Measurements from ENCODE around the gene BCAS3. TPM values are rescaled to one million over a fixed set of nuclear protein-coding genes. Genes with fewer than 3 reads are reported as not detected.

BCAS3 gene
- total RNA-seq, 1 donor from 2014 or later, result 14.5 TPM

DNA sequence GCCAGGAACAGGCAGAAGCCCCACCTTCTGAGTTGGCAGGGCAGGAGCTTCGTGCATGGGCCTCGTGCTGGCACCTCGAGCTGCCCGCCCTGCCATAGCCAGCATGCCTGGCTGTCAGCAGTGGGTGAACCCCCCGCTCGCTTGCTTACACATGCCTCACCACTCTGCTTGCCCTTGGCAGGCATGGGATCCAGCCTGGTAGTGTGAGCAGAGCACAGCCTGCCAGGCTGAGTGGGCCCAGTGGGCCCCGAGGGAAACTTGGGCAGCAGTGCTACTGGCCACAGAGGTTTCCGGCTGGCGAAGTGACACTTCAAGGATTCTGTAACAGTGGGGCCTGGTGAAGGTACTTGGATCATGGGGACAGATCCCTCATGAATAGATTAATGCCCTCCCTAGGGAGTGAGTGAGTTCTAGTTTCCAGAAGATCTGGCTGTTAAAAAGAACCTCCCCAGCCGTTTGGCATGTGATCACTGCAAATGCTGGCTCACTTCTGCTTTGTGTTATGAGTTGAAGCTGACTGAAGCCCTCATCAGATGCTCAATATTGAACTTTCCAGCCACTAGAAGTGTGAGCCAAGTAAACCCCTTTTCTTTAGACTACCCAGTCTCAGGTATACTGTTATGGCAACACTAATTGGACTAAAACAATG lies 114.7 kb downstream of the BCAS3 start:
- Histone ChIP-seq H3K4me3 (ENCODE audit: insufficient read depth, low read depth, low read length) (no peak overlapping the region), H3K4me1 (ENCODE audit: insufficient read depth, low read length) (no peaks in the 10 kb centered on the region), H4K20me1 (ENCODE audit: insufficient read depth, low read length) (no peaks in the 10 kb centered on the region), H3K4me2 (ENCODE audit: low read length) (no peak overlapping the region), H3K27me3 (ENCODE audit: insufficient read depth, low read length) (no peaks in the 10 kb centered on the region), H3K36me3 (ENCODE audit: insufficient read depth, low read length) (no peaks in the 10 kb centered on the region), H3K9ac (ENCODE audit: low read length) (no peak overlapping the region), H3K27ac (ENCODE audit: low read depth, low read length) (no peak overlapping the region), H3K9me3 (ENCODE audit: insufficient read depth, low read depth, low read length) (no peaks in the 10 kb centered on the region), H3K79me2 (ENCODE audit: insufficient read depth, low read length) (no peaks in the 10 kb centered on the region), H2AFZ (ENCODE audit: low read depth, low read length) (no peak overlapping the region)
- H3K36me3 Mint-ChIP-seq (ENCODE audit: low read depth, unreplicated experiment), result no peaks in the 10 kb centered on the region
- no peaks in the 10 kb centered on the region for H3K27me3 Mint-ChIP-seq (ENCODE audit: low read depth, unreplicated experiment)
- H3K27ac Mint-ChIP-seq (ENCODE audit: unreplicated experiment), result no peak overlapping the region
- no peaks in the 10 kb centered on the region for H3K4me1 Mint-ChIP-seq (ENCODE audit: low read depth, unreplicated experiment)
- DNase-seq (ENCODE audit: low read depth) (no peak), FAIRE-seq (no peak)
- no peak overlapping the region for H3K4me3 Mint-ChIP-seq (ENCODE audit: unreplicated experiment)
- TF ChIP-seq CTCF (IDR thresholded peaks at IDR 0.05; ENCODE audit: insufficient read depth, low read depth, low read length) (no peak), EZH2 (IDR thresholded peaks at IDR 0.05; ENCODE audit: insufficient read depth, low read length) (no peak)
- no peaks in the 10 kb centered on the region for H3K9me3 Mint-ChIP-seq (ENCODE audit: unreplicated experiment)

- Histone ChIP-seq H4K20me1 (ENCODE audit: insufficient read depth, low read length) (no peaks in the 10 kb centered on the region), H3K4me3 (ENCODE audit: insufficient read depth, low read depth, low read length) (no peak overlapping the region), H3K9me3 (ENCODE audit: insufficient read depth, low read depth, low read length) (no peaks in the 10 kb centered on the region), H3K4me2 (ENCODE audit: low read length) (no peak overlapping the region), H3K9ac (ENCODE audit: low read length) (no peak overlapping the region), H2AFZ (ENCODE audit: low read depth, low read length) (no peak overlapping the region), H3K36me3 (ENCODE audit: insufficient read depth, low read length) (no peaks in the 10 kb centered on the region), H3K4me1 (ENCODE audit: insufficient read depth, low read length) (no peaks in the 10 kb centered on the region), H3K79me2 (ENCODE audit: insufficient read depth, low read length) (no peaks in the 10 kb centered on the region), H3K27ac (ENCODE audit: low read depth, low read length) (no peak overlapping the region), H3K27me3 (ENCODE audit: insufficient read depth, low read length) (no peaks in the 10 kb centered on the region)
- FAIRE-seq, result no peak
- H3K4me1 Mint-ChIP-seq (ENCODE audit: low read depth, unreplicated experiment), result peaks cover 5% of the 10 kb centered on the region
- H3K9me3 Mint-ChIP-seq (ENCODE audit: unreplicated experiment), result no peaks in the 10 kb centered on the region
- H3K4me3 Mint-ChIP-seq (ENCODE audit: unreplicated experiment), result no peak overlapping the region
- no peak for DNase-seq (ENCODE audit: low read depth)
- TF ChIP-seq CTCF (IDR thresholded peaks at IDR 0.05; ENCODE audit: insufficient read depth, low read depth, low read length) (no peak), EZH2 (IDR thresholded peaks at IDR 0.05; ENCODE audit: insufficient read depth, low read length) (no peak)
- H3K27me3 Mint-ChIP-seq (ENCODE audit: low read depth, unreplicated experiment), result no peaks in the 10 kb centered on the region
- H3K27ac Mint-ChIP-seq (ENCODE audit: unreplicated experiment), result no peak overlapping the region
- H3K36me3 Mint-ChIP-seq (ENCODE audit: low read depth, unreplicated experiment), result no peaks in the 10 kb centered on the region
These were observed 120.9 kb downstream of the BCAS3 start for GRCh38 chr17:60798576-60798975.

DNA sequence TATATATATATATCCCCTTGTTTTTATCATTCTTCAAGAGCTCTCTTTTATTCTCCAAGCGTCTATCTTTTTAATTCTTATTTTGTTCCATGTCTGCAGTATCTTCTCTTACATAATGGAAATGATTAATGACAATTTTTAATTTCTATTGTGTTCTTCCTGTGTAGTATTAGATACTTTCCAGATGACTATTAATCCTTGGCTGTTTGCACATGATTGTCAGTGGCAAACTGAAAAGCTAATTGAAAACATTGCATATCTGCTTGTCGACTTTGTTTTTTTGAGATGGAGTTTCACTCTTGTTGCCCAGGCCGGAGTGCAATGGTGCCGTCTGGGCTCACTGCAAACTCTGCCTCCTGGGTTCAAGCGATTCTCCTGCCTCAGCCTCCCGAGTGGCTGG lies 124.7 kb downstream of the BCAS3 start:
- no peak for TF ChIP-seq EZH2 (IDR thresholded peaks at IDR 0.05; ENCODE audit: insufficient read depth, low read length)
- Histone ChIP-seq H2AFZ (ENCODE audit: low read depth, low read length) (no peak overlapping the region), H3K36me3 (ENCODE audit: insufficient read depth, low read length) (no peaks in the 10 kb centered on the region), H3K4me3 (ENCODE audit: insufficient read depth, low read depth, low read length) (no peak overlapping the region), H3K79me2 (ENCODE audit: insufficient read depth, low read length) (no peaks in the 10 kb centered on the region), H3K4me1 (ENCODE audit: insufficient read depth, low read length) (no peaks in the 10 kb centered on the region), H3K9me3 (ENCODE audit: insufficient read depth, low read depth, low read length) (no peaks in the 10 kb centered on the region), H3K27ac (ENCODE audit: low read depth, low read length) (no peak overlapping the region), H3K27me3 (ENCODE audit: insufficient read depth, low read length) (no peaks in the 10 kb centered on the region), H3K4me2 (ENCODE audit: low read length) (no peak overlapping the region), H4K20me1 (ENCODE audit: insufficient read depth, low read length) (no peaks in the 10 kb centered on the region), H3K9ac (ENCODE audit: low read length) (no peak overlapping the region)
- Mint-ChIP-seq H3K27me3 (ENCODE audit: low read depth, unreplicated experiment) (no peaks in the 10 kb centered on the region), H3K9me3 (ENCODE audit: unreplicated experiment) (no peaks in the 10 kb centered on the region), H3K27ac (ENCODE audit: unreplicated experiment) (no peak overlapping the region), H3K4me3 (ENCODE audit: unreplicated experiment) (no peak overlapping the region), H3K36me3 (ENCODE audit: low read depth, unreplicated experiment) (no peaks in the 10 kb centered on the region), H3K4me1 (ENCODE audit: low read depth, unreplicated experiment) (peaks cover 5% of the 10 kb centered on the region)
- FAIRE-seq (no peak), DNase-seq (ENCODE audit: low read depth) (no peak)
